GM18858 (cell line): Measurements from ENCODE around the gene POLA1.

Source experiments
- ATAC-seq: cut with Tn5 transposase; IDR thresholded peaks from one replicate; pipeline ENCODE4 v1.9.1; 2021; ENCODE audit not compliant: unreplicated experiment

POLA1 gene

GRCh38 chrX:25006586-25007058 lies 312.9 kb downstream of the POLA1 start:
- no peak for ATAC-seq

GRCh38 chrX:25007059-25008053 lies 313.6 kb downstream of the POLA1 start:
- no peak for ATAC-seq

- ATAC-seq: no peak
Observed at GRCh38 chrX:25009407-25009806, 315.7 kb downstream of the POLA1 start.

GRCh38 chrX:25010784-25011588 lies 317.3 kb downstream of the POLA1 start:
- no peak for ATAC-seq

- ATAC-seq: no peak
Observed at GRCh38 chrX:25011589-25012432, 318.1 kb downstream of the POLA1 start.

- no peak for ATAC-seq
Observed at GRCh38 chrX:25012433-25012735, 318.7 kb downstream of the POLA1 start.

- no peak for ATAC-seq
Observed at GRCh38 chrX:25012793-25013631, 319.3 kb downstream of the POLA1 start.

- ATAC-seq: no peak
Observed at GRCh38 chrX:25013632-25014365, 320.1 kb downstream of the POLA1 start.

GRCh38 chrX:25014366-25014838 lies 320.7 kb downstream of the POLA1 start:
- ATAC-seq: no peak

GRCh38 chrX:25015486-25016360 lies 322.0 kb downstream of the POLA1 start, which contains the start of gene ARX:
Gene ARX, minus strand, starts transcription at chrX:25015965. Its CDS starts 228 bp downstream, at chrX:25015737.
- ATAC-seq: no peak

GRCh38 chrX:25016361-25016671 lies 322.6 kb downstream of the POLA1 start:
- no peak for ATAC-seq

- ATAC-seq: no peak
Observed at GRCh38 chrX:25016938-25017598, 323.4 kb downstream of the POLA1 start.

GRCh38 chrX:25017667-25018247 lies 324.0 kb downstream of the POLA1 start:
- no peak for ATAC-seq

- no peak for ATAC-seq
Observed at GRCh38 chrX:25018682-25019081, 325.0 kb downstream of the POLA1 start.

GRCh38 chrX:25019707-25020390 lies 326.1 kb downstream of the POLA1 start:
- ATAC-seq: no peak

GRCh38 chrX:25020391-25020904 lies 326.7 kb downstream of the POLA1 start:
- ATAC-seq: no peak
